Mesendoderm (in vitro differentiated cells): ENCODE results near the gene CACNA1S.

Experiments
- DNase-seq: peaks from one replicate; pipeline ENCODE4 v3.0.0; 2013
- H2AK5ac ChIP-seq: 2 replicates; pipeline ENCODE4 v1.6.1; 2013; ENCODE audit warnings: low read length, inconsistent platforms
- H2BK120ac ChIP-seq: 2 replicates; pipeline ENCODE4 v1.6.1; 2013; ENCODE audit warnings: low read depth, mild to moderate bottlenecking, low read length, moderate library complexity, mixed read lengths
- H2BK15ac ChIP-seq: replicated peaks from 2 replicates; pipeline ENCODE4 v1.6.1; 2013; ENCODE audit warnings: low read depth, mild to moderate bottlenecking, moderate library complexity
- H2BK5ac ChIP-seq: 2 replicates; pipeline ENCODE4 v1.6.1; 2013; ENCODE audit warnings: low read length, inconsistent platforms
- H3K18ac ChIP-seq: 2 replicates; pipeline ENCODE4 v1.6.1; 2013; ENCODE audit warnings: mild to moderate bottlenecking, low read length, mixed read lengths
- H3K23ac ChIP-seq: one replicate; pipeline ENCODE4 v1.6.1; 2013; ENCODE audit warnings: low read length
- H3K27ac ChIP-seq: 2 replicates; pipeline ENCODE4 v1.5.1; 2013; ENCODE audit warnings: low read depth, mild to moderate bottlenecking, inconsistent platforms, low read length, moderate library complexity
- H3K27me3 ChIP-seq: 2 replicates; pipeline ENCODE4 v1.6.1; 2013; ENCODE audit warnings: low read length, control low read depth, mild to moderate bottlenecking, inconsistent platforms; ENCODE audit not compliant: insufficient read depth, poor library complexity
- H3K36me3 ChIP-seq: 2 replicates; pipeline ENCODE4 v1.6.1; 2013; ENCODE audit warnings: low read length, inconsistent platforms; ENCODE audit not compliant: control insufficient read depth, insufficient read depth
- H3K4ac ChIP-seq: one replicate; pipeline ENCODE4 v1.6.1; 2013; ENCODE audit warnings: low read depth, mild to moderate bottlenecking, low read length, moderate library complexity
- H3K4me1 ChIP-seq: 2 replicates; pipeline ENCODE4 v1.6.1; 2013; ENCODE audit warnings: low read depth, low read length, inconsistent platforms; ENCODE audit not compliant: control insufficient read depth
- H3K4me2 ChIP-seq: 2 replicates; pipeline ENCODE4 v1.6.1; 2013; ENCODE audit warnings: low read length
- H3K4me3 ChIP-seq: 2 replicates; pipeline ENCODE4 v1.5.1; 2013; ENCODE audit warnings: mild to moderate bottlenecking, low read length
- H3K56ac ChIP-seq: one replicate; pipeline ENCODE4 v1.6.1; 2013; ENCODE audit warnings: low read length
- H3K79me1 ChIP-seq: 2 replicates; pipeline ENCODE4 v1.6.1; 2013; ENCODE audit warnings: low read length, inconsistent platforms
- H3K79me2 ChIP-seq: 2 replicates; pipeline ENCODE4 v1.6.1; 2013; ENCODE audit warnings: mild to moderate bottlenecking, low read length; ENCODE audit not compliant: control insufficient read depth, insufficient read depth
- H3K9ac ChIP-seq: 2 replicates; pipeline ENCODE4 v1.6.1; 2013; ENCODE audit warnings: low read length, inconsistent platforms
- H4K5ac ChIP-seq: one replicate; pipeline ENCODE4 v1.6.1; 2013; ENCODE audit warnings: low read length
- H4K8ac ChIP-seq: one replicate; pipeline ENCODE4 v1.6.1; 2013; ENCODE audit warnings: low read depth, mild to moderate bottlenecking, control low read depth, low read length, moderate library complexity
- WGBS: extraction: QIAGEN DNeasy Blood & Tissue Kit; methylation state at CpG from one replicate; pipeline ENCODE4 v1.1.7; 2013; ENCODE audit warnings: low lambda C conversion rate, missing lambda C conversion rate; ENCODE audit not compliant: insufficient coverage; ENCODE audit errors: extremely low coverage; 5-methylcytosine and 5-hydroxymethylcytosine counted together

The CACNA1S gene

DNA sequence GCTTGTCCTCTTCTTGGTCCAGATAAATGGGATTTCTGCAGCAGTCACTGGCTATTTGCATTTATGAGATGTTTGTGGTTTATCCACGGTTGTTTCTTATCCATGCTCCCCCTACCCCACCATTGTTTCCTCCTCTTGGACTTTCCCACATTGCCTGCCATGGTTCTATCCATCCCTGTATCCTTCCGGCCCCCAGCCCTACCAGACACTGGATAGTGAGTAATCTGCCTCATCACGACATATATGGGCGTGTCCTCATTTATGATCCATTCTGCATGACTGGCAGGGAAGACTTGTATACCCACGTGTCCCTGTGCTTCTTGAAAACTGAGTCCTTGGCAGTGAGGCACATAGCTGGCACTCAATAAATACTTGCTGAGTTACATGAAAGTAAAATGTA lies 40.1 kb downstream of the CACNA1S start:
- no peak overlapping the region for H3K27ac ChIP-seq
- no peaks in the 10 kb centered on the region for H3K79me2 ChIP-seq
- H3K27me3 ChIP-seq = no peaks in the 10 kb centered on the region

DNA sequence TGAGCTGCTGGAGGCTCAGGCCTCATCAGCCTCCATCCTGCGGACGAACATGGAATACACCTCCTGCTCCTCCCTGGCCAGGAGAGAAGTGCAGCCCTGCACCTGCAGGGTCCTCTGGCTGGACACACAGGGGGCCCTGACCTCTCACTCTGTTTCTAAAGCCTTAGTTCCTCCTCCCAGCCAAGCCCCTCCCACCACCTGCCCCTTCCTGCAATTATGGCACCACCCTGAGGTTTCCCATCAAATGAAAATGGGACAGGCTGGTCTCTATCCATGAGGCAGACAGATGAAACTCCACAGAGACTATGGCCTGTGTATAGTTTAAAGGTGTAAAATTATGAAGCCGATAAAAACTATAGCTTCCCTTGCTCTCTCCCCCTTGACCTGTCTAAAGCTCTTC lies 42.6 kb downstream of the CACNA1S start:
- WGBS = no CpG with 5 or more reads among the region's 3 CpGs
- Histone ChIP-seq H3K4ac (no peak overlapping the region), H3K9ac (no peak overlapping the region), H3K79me1 (no peaks in the 10 kb centered on the region), H3K4me2 (no peak overlapping the region), H3K79me2 (no peaks in the 10 kb centered on the region), H4K5ac (no peak overlapping the region), H3K18ac (no peak overlapping the region), H3K4me3 (no peak overlapping the region), H2AK5ac (no peak overlapping the region), H2BK5ac (no peak overlapping the region), H3K27ac (no peak overlapping the region), H4K8ac (no peak overlapping the region), H3K56ac (no peak overlapping the region), H3K4me1 (no peaks in the 10 kb centered on the region), H3K27me3 (no peaks in the 10 kb centered on the region), H2BK120ac (no peak overlapping the region), H3K23ac (no peak overlapping the region), H2BK15ac (no peak overlapping the region), H3K36me3 (no peaks in the 10 kb centered on the region)
- DNase-seq = no peak

More for the DNA sequence above, 40.1 kb downstream of the CACNA1S start:
- no peak overlapping the region for H3K9ac ChIP-seq
- H3K56ac ChIP-seq = no peak overlapping the region
- H4K8ac ChIP-seq = no peak overlapping the region
- no peaks in the 10 kb centered on the region for H3K4me1 ChIP-seq
- no peak overlapping the region for H3K4me2 ChIP-seq
- H3K4me3 ChIP-seq = no peak overlapping the region
- no peak overlapping the region for H3K23ac ChIP-seq
- no peak overlapping the region for H2BK15ac ChIP-seq
- DNase-seq = no peak
- no peak overlapping the region for H2AK5ac ChIP-seq
- H4K5ac ChIP-seq = no peak overlapping the region
- no peak overlapping the region for H3K18ac ChIP-seq
- H3K4ac ChIP-seq = no peak overlapping the region
- no CpG with 5 or more reads among the region's 5 CpGs for WGBS
- no peak overlapping the region for H2BK120ac ChIP-seq
- no peak overlapping the region for H2BK5ac ChIP-seq
- no peaks in the 10 kb centered on the region for H3K36me3 ChIP-seq
- no peaks in the 10 kb centered on the region for H3K79me1 ChIP-seq

DNA sequence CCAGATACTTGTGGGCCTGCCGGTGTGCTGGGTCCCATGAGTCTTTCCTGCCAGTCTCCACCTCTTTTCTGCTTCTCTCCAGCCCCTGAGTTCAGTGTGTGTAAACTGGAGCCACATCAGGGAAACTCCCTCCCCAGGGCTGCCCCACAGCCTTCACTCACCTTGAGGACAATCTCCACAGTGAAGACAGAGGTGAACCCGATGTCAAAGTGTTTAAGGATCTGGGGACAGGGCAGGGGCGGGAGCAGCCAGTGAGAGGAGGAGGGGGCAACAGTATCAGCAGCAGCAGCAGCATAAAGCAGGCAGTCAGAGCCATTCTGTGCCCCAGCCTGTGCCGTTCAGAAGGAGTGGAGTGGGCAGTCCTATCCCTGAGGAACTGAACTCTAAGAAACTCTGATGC lies 43.2 kb downstream of the CACNA1S start:
- H2AK5ac ChIP-seq = no peak overlapping the region
- no peak overlapping the region for H2BK5ac ChIP-seq
- no peak overlapping the region for H3K18ac ChIP-seq
- no peak overlapping the region for H3K23ac ChIP-seq
- no peaks in the 10 kb centered on the region for H3K27me3 ChIP-seq
- DNase-seq = no peak
- H2BK120ac ChIP-seq = no peak overlapping the region
- no peaks in the 10 kb centered on the region for H3K79me2 ChIP-seq
- H3K36me3 ChIP-seq = no peaks in the 10 kb centered on the region
- no peak overlapping the region for H3K27ac ChIP-seq
- no peak overlapping the region for H3K9ac ChIP-seq
- no peak overlapping the region for H3K4me2 ChIP-seq
- no peak overlapping the region for H3K4ac ChIP-seq
- no peak overlapping the region for H2BK15ac ChIP-seq
- no peak overlapping the region for H4K5ac ChIP-seq
- no peak overlapping the region for H3K56ac ChIP-seq
- H3K79me1 ChIP-seq = no peaks in the 10 kb centered on the region
- whole genome bisulfite sequencing = no CpG with 5 or more reads among the region's 4 CpGs
- no peak overlapping the region for H4K8ac ChIP-seq
- H3K4me3 ChIP-seq = no peak overlapping the region
- H3K4me1 ChIP-seq = no peaks in the 10 kb centered on the region

GRCh38 chr1:201066986-201067385 lies 45.2 kb downstream of the CACNA1S start:
- H3K4ac ChIP-seq = no peak overlapping the region
- H3K27me3 ChIP-seq = no peaks in the 10 kb centered on the region
- H2BK120ac ChIP-seq = no peak overlapping the region
- H2BK5ac ChIP-seq = no peak overlapping the region
- no CpG with 5 or more reads among the region's 4 CpGs for WGBS
- no peak overlapping the region for H3K27ac ChIP-seq
- H4K8ac ChIP-seq = no peak overlapping the region
- DNase-seq = no peak
- no peaks in the 10 kb centered on the region for H3K79me1 ChIP-seq
- no peak overlapping the region for H3K23ac ChIP-seq
- no peak overlapping the region for H3K9ac ChIP-seq
- no peak overlapping the region for H3K18ac ChIP-seq
- H4K5ac ChIP-seq = no peak overlapping the region
- no peak overlapping the region for H3K4me3 ChIP-seq
- H3K36me3 ChIP-seq = no peaks in the 10 kb centered on the region
- H3K4me1 ChIP-seq = peaks cover 2% of the 10 kb centered on the region
- H3K56ac ChIP-seq = no peak overlapping the region
- no peaks in the 10 kb centered on the region for H3K79me2 ChIP-seq
- no peak overlapping the region for H2AK5ac ChIP-seq
- H3K4me2 ChIP-seq = no peak overlapping the region
- H2BK15ac ChIP-seq = no peak overlapping the region

GRCh38 chr1:201065686-201066085 lies 46.5 kb downstream of the CACNA1S start:
- Histone ChIP-seq H3K23ac (no peak overlapping the region), H3K4me1 (peaks cover 2% of the 10 kb centered on the region), H3K27ac (no peak overlapping the region), H3K27me3 (no peaks in the 10 kb centered on the region), H2BK120ac (no peak overlapping the region), H3K56ac (no peak overlapping the region), H4K5ac (no peak overlapping the region), H3K9ac (no peak overlapping the region), H2BK5ac (no peak overlapping the region), H4K8ac (no peak overlapping the region), H3K4me2 (no peak overlapping the region), H3K79me1 (no peaks in the 10 kb centered on the region), H2BK15ac (no peak overlapping the region), H3K4ac (no peak overlapping the region), H2AK5ac (no peak overlapping the region), H3K4me3 (no peak overlapping the region), H3K79me2 (no peaks in the 10 kb centered on the region), H3K36me3 (no peaks in the 10 kb centered on the region), H3K18ac (no peak overlapping the region)
- DNase-seq = no peak
- WGBS = no CpG with 5 or more reads among the region's 10 CpGs

DNA sequence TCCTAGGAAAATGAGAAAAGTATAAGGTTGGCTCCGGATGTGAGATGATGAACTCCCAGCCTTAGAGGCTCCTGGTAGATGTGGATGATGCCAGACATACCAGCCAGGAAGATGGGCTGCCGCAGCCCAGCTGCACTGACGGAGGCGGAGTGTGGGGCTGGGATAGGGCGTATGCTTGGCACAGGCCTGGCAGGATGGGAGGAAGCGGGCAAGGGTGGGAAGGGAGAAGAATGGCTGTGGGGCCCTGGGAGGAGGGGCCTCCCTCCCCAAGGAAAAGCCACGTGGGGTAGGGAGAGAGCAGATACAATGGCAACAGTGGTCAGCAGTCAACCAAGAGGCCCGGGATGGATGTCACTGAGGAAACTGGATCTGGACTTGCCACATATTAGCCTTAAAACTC lies 47.4 kb downstream of the CACNA1S start:
- H3K4me2 ChIP-seq = no peak overlapping the region
- H3K9ac ChIP-seq = no peak overlapping the region
- no peak overlapping the region for H3K27ac ChIP-seq
- no peaks in the 10 kb centered on the region for H3K36me3 ChIP-seq
- H3K79me2 ChIP-seq = no peaks in the 10 kb centered on the region
- DNase-seq = no peak
- H4K8ac ChIP-seq = no peak overlapping the region
- no CpG with 5 or more reads among the region's 8 CpGs for WGBS
- no peak overlapping the region for H2AK5ac ChIP-seq
- no peak overlapping the region for H3K18ac ChIP-seq
- no peak overlapping the region for H2BK5ac ChIP-seq
- H4K5ac ChIP-seq = no peak overlapping the region
- no peak overlapping the region for H3K23ac ChIP-seq
- H3K4me3 ChIP-seq = no peak overlapping the region
- no peaks in the 10 kb centered on the region for H3K27me3 ChIP-seq
- H2BK15ac ChIP-seq = no peak overlapping the region
- no peak overlapping the region for H3K56ac ChIP-seq
- H3K79me1 ChIP-seq = no peaks in the 10 kb centered on the region
- peaks cover 2% of the 10 kb centered on the region for H3K4me1 ChIP-seq
- H2BK120ac ChIP-seq = no peak overlapping the region
- H3K4ac ChIP-seq = no peak overlapping the region
